GM12878 (cell line): ENCODE measurements around the gene PTGS1. TPM values are rescaled to one million over a fixed set of nuclear protein-coding genes. Genes with fewer than 3 reads are reported as not detected.

Source experiments
- ATAC-seq: fragments of 200-7000 bp; cut with Tn5 transposase; 3 replicates; pipeline ENCODE4 v1.9.1; 2020; ENCODE audit warnings: mild to moderate bottlenecking, moderate library complexity
- BruUV-seq: library from RNA; stranded (reverse); fragments of 400-500 nt; replicated peaks from 2 replicates; lab custom pipeline; 2021; lab: Mats Ljungman, UMichigan
- CTCF ChIA-PET: fragments of 300-600 bp; sonication (Branson Sonifier 250); formaldehyde crosslinking; extraction: SDS; loops from one replicate; lab custom pipeline; 2021; ENCODE audit warnings: inconsistent platforms; lab: Yijun Ruan, JAX
- POLR2A ChIA-PET: fragments of 350-600 bp; formaldehyde crosslinking; extraction: SDS; loops from one replicate; lab custom pipeline; 2021; ENCODE audit warnings: inconsistent platforms; lab: Charles Lee
- RAD21 ChIA-PET: fragments of 300-600 bp; sonication (Branson Sonifier 250); formaldehyde crosslinking; loops from one replicate; lab custom pipeline; 2023; ENCODE audit warnings: antibody characterized with exemption; ENCODE audit not compliant: unreplicated experiment; lab: Charles Lee
- SMC1A ChIA-PET: fragments of 300-600 bp; sonication (Branson Sonifier 250); formaldehyde crosslinking; loops from one replicate; lab custom pipeline; 2023; ENCODE audit not compliant: unreplicated experiment, uncharacterized antibody; lab: Charles Lee
- DNase-seq: peaks from one replicate; pipeline ENCODE4 v3.0.0-alpha.2; 2011; ENCODE audit warnings: low read depth, low spot score
- FAIRE-seq: peaks from 3 replicates; lab custom pipeline; 2011; peaks lifted over from hg19 to GRCh38; lab: Jason Lieb, UNC
- H2AFZ ChIP-seq: 2 replicates; pipeline ENCODE4 v1.6.0; 2011; ENCODE audit warnings: low read depth, low read length, control low read depth; ENCODE audit not compliant: control insufficient read depth
- H3K27ac ChIP-seq: 2 replicates; pipeline ENCODE4 v1.5.1; 2011; ENCODE audit warnings: control low read depth; ENCODE audit not compliant: control insufficient read depth, insufficient read depth
- H3K27me3 ChIP-seq, 2 experiments: replicated peaks in 1 of 2; 2 replicates each; pipeline versions ENCODE4 v1.6.0 to v1.6.1; 2011; ENCODE audit warnings: low read length in 1 of 2; ENCODE audit not compliant: control insufficient read depth in 2 of 2, insufficient read depth in 2 of 2
- H3K36me3 ChIP-seq, 2 experiments: 2 replicates each; pipeline ENCODE4 v1.5.1; 2011; ENCODE audit warnings: low read length in 1 of 2; ENCODE audit not compliant: control insufficient read depth in 2 of 2, insufficient read depth in 2 of 2
- H3K4me1 ChIP-seq: 2 replicates; pipeline ENCODE4 v1.6.1; 2011; ENCODE audit warnings: mild to moderate bottlenecking, low read length, moderate library complexity, mixed read lengths; ENCODE audit not compliant: control insufficient read depth, insufficient read depth
- H3K4me2 ChIP-seq: 2 replicates; pipeline ENCODE4 v1.6.0; 2011; ENCODE audit warnings: control low read depth; ENCODE audit not compliant: control insufficient read depth, insufficient read depth
- H3K4me3 ChIP-seq: fragments of 200-600 bp; sonication (generic); 2 replicates; pipeline ENCODE4 v1.5.1; 2016
- H3K79me2 ChIP-seq: 2 replicates; pipeline ENCODE4 v1.6.0; 2011; ENCODE audit warnings: low read length; ENCODE audit not compliant: control insufficient read depth, insufficient read depth
- H3K9ac ChIP-seq: 2 replicates; pipeline ENCODE4 v1.8.0; 2011; ENCODE audit warnings: low read length, control low read depth, mixed read lengths; ENCODE audit not compliant: control insufficient read depth, insufficient read depth
- H3K9me3 ChIP-seq: replicated peaks from 3 replicates; pipeline ENCODE4 v1.5.1; 2011; ENCODE audit warnings: mild to moderate bottlenecking, low read length; ENCODE audit not compliant: control insufficient read depth, insufficient read depth
- H4K20me1 ChIP-seq: 2 replicates; pipeline ENCODE4 v1.6.0; 2011; ENCODE audit not compliant: control insufficient read depth, insufficient read depth
- NBN ChIP-seq: fragments of 450-650 bp; IDR thresholded peaks from 2 replicates; pipeline ENCODE4 v1.6.1; 2016
- SP1 ChIP-seq: IDR thresholded peaks from one replicate; pipeline ENCODE4 v1.6.1; 2011; ENCODE audit warnings: low read depth, low read length
- ZBED1 ChIP-seq: IDR thresholded peaks from 2 replicates; pipeline ENCODE4 v1.6.1; 2016; ENCODE audit warnings: borderline replicate concordance
- WGBS: methylation state at CpG from one replicate; pipeline ENCODE4 v1.1.6; 2016; ENCODE audit warnings: low lambda C conversion rate; ENCODE audit not compliant: insufficient replicate concordance, insufficient coverage; ENCODE audit errors: missing lambda C conversion rate; 5-methylcytosine and 5-hydroxymethylcytosine counted together
- in situ Hi-C: fragments of 300-500 bp; cut with MboI; formaldehyde crosslinking; loops from 9 replicates; pipeline ENCODE4 v1.14.3; 2018; ENCODE audit warnings: mixed read lengths
- intact Hi-C: fragments of 100-400 bp; cut with micrococcal nuclease; formaldehyde crosslinking; loops from one replicate; pipeline ENCODE4 v1.14.2; 2022; ENCODE audit not compliant: unreplicated experiment
- polyA plus RNA-seq, 11 experiments: library from polyadenylated mRNA; depleted of rRNA in 4 of 11; unstranded in 6 of 11; stranded (reverse) in 5 of 11; fragments of >200 nt; fragmentation: Nextera tagmentation in 4 of 11; fragmentation: Illumina TruSeq in 1 of 11; extraction: Ambion mirVana in 4 of 11; extraction: Trizol in 1 of 11; gene quantifications; 1 replicate in 1 of 11; 2 replicates in 10 of 11; pipeline versions ENCODE4 v1.2.1 to v1.2.3, GENCODE V29; 2011 to 2016; ENCODE audit warnings: inconsistent platforms in 2 of 11, missing spikeins in 2 of 11, low read depth in 1 of 11
- total RNA-seq, 4 experiments: library from RNA; depleted of rRNA in 3 of 4; stranded (reverse); fragments of >200 nt in 3 of 4; fragmentation: Illumina TruSeq in 1 of 4; extraction: Trizol in 1 of 4; gene quantifications; 2 replicates each; pipeline versions ENCODE4 v1.2.1 to v1.2.3, GENCODE V29; 2013 to 2021
- TF ChIP-seq, protein P1 (sequence below): IDR thresholded peaks from 2 replicates; pipeline ENCODE4 v1.6.1; 2012; ENCODE audit warnings: low read depth, low read length, improper control_type of control experiment

Gene PTGS1
- total and polyA plus RNA-seq, 10 of the 15 experiments (the other 5 are each of a cell fraction or from before 2014, with no cell fraction given): 0.16 to 2.8 (median 0.96) TPM

DNA sequence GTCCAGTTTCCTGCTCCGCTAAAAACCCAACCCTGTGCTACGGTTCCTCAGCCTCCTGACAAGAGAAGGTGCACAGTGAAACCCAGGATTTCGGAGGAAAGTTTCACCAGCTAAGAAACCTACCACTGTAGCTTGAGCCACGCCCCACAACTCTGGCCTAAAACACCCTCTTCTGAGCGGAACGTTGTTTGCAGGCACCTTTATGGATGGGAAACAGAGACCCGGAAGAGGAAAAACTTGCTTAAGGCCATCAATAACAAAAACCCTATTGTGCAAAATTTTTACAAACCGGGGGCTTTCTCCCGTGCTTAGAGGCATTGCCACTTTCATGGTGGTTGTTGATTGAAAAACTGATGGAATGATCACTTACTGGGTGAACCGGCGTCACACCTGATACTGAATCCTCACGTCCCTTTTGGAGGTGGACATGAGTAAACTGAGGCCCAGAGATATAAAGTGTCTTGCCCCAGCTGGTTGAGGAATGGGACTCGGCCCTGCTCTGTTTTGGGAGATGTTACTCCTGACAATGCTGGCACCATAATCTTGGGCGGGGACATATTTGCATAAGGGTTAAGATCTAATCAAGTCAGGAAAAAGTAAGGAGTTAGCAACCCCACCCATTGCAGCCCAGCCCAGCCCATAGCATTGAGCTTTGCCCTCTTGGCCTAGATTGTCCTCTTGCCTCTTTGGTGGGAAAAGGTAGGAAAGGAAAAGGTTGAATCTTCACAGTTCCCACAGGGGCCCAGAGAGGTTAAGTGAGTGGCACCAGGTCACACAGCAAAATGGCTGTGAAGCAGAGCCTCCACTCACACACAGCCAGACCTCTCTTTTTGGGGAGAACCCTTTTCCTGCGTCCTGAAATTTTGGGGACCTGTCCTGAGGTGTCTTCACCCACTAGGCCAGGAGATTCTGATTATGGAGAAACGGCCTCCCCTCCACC lies 23.2 kb upstream of the PTGS1 start:
- no peaks in the 10 kb centered on the region for H3K36me3 ChIP-seq
- no peak for FAIRE-seq
- H3K9ac ChIP-seq: no peak overlapping the region
- WGBS: 36% methylated on average over 16 of the region's 16 CpGs
- RAD21 ChIA-PET: interaction anchor here (0.9 to 1.6 kb wide), 2 partner anchors 223 to 249 kb away, joined by 3 to 5 read pairs; no protein-coding TSS in a partner anchor
- no peaks in the 10 kb centered on the region; the same call in 1 of the 2 replicates for H3K4me1 ChIP-seq
- H3K27ac ChIP-seq: no peak overlapping the region
- SMC1A ChIA-PET: interaction anchor here (1.0 kb wide), 1 partner anchor 223 kb away, joined by 4 read pairs; no protein-coding TSS in a partner anchor
- intact Hi-C loops (no loop called here), in situ Hi-C loops (no loop called here)
- TF ChIP-seq SP1 (no peak), NBN (no peak), ZBED1 (no peak)
- TF ChIP-seq, protein P1, sequence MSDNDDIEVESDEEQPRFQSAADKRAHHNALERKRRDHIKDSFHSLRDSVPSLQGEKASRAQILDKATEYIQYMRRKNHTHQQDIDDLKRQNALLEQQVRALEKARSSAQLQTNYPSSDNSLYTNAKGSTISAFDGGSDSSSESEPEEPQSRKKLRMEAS: no peak
- DNase-seq: no peak
- peaks cover 2 to 8% of the 10 kb centered on the region in 2 experiments; a peak in 2 of 4 replicates for H3K27me3 ChIP-seq
- no peaks in the 10 kb centered on the region for H4K20me1 ChIP-seq
- peak overlapping the region; percentile 47 for H2AFZ ChIP-seq
- POLR2A ChIA-PET: interaction anchor here (0.6 kb wide), 1 partner anchor 35 kb away, joined by 3 read pairs; no protein-coding TSS in a partner anchor
- BruUV-seq: no TSS peak
- peak overlapping the region; percentile 57 for H3K4me3 ChIP-seq
- no peaks in the 10 kb centered on the region for H3K9me3 ChIP-seq
- peak overlapping the region; percentile 66; the same call in 1 of the 2 replicates for H3K4me2 ChIP-seq
- no peaks in the 10 kb centered on the region for H3K79me2 ChIP-seq
- CTCF ChIA-PET: interaction anchor here (0.5 to 8.2 kb wide), 5 partner anchors 151 to 329 kb away, joined by 3 to 190 read pairs (median 4); no protein-coding TSS in a partner anchor
- peak; percentile 29 for ATAC-seq
